Keratinocyte (primary cell): ENCODE measurements around the gene TLX2.

ENCODE experiments used
- EZH2 ChIP-seq: IDR thresholded peaks from one replicate; pipeline ENCODE4 v1.6.1; 2012; ENCODE audit warnings: inconsistent platforms, mild to moderate bottlenecking, low read length, moderate library complexity
- TF ChIP-seq, protein P1 (sequence below), 3 experiments: IDR thresholded peaks in 1 of 3; conservative IDR thresholded peaks in 1 of 3; optimal IDR thresholded peaks in 1 of 3; 2 replicates in 2 of 3; 3 replicates in 1 of 3; pipeline versions ENCODE3 to v1.5.1; 2011; ENCODE audit warnings: low read length in 3 of 3, mild to moderate bottlenecking in 3 of 3, moderate library complexity in 2 of 3, control low read depth in 1 of 3, inconsistent platforms in 1 of 3; ENCODE audit not compliant: insufficient read depth in 2 of 3; ENCODE audit errors: extremely low read depth in 1 of 3

DNA sequence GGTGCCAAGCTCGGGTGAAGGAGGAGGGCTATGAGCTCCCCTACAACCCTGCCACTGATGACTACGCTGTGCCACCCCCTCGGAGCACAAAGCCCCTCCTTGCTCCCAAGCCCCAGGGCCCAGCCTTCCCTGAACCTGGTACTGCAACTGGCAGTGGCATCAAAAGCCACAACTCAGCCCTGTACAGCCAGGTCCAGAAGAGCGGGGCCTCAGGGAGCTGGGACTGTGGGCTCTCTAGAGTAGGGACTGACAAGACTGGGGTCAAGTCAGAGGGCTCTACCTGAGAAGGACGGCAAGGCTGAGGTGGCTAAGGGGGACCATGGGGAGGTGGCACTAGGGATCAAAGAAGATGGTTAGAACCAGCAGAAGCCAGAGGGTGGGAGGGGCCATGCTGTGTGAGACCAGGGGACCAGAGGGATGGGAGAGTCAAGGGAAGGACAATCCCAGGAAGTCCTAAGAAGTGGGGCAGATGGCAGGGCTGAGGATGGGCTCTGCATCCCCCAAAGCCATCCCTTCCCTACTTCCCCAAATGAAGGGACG, 42.7 kb downstream of the TLX2 start:
- TF ChIP-seq, protein P1, sequence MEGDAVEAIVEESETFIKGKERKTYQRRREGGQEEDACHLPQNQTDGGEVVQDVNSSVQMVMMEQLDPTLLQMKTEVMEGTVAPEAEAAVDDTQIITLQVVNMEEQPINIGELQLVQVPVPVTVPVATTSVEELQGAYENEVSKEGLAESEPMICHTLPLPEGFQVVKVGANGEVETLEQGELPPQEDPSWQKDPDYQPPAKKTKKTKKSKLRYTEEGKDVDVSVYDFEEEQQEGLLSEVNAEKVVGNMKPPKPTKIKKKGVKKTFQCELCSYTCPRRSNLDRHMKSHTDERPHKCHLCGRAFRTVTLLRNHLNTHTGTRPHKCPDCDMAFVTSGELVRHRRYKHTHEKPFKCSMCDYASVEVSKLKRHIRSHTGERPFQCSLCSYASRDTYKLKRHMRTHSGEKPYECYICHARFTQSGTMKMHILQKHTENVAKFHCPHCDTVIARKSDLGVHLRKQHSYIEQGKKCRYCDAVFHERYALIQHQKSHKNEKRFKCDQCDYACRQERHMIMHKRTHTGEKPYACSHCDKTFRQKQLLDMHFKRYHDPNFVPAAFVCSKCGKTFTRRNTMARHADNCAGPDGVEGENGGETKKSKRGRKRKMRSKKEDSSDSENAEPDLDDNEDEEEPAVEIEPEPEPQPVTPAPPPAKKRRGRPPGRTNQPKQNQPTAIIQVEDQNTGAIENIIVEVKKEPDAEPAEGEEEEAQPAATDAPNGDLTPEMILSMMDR (optimal IDR thresholded peaks at IDR 0.05 in 1 of 3, IDR thresholded peaks at IDR 0.05 in 1 of 3, conservative IDR thresholded peaks at IDR 0.05 in 1 of 3; ENCODE audit: extremely low read depth in 1 of 3, insufficient read depth in 2 of 3, low read length in 3 of 3) = no peak
- no peak for TF ChIP-seq EZH2
